Frontal cortex (tissue), 4 donors: Measurements from ENCODE around the gene CD5L. TPM values are rescaled to one million over a fixed set of nuclear protein-coding genes. Genes with fewer than 3 reads are reported as not detected.

Experiments
- DNase-seq, 2 donors: peaks; one replicate each; pipeline ENCODE4 v3.0.0; 2012; ENCODE audit warnings: low spot score in 2 of 2
- FAIRE-seq: peaks from 2 replicates; lab custom pipeline; 2012; peaks lifted over from hg19 to GRCh38; lab: Jason Lieb, UNC
- total RNA-seq: library from RNA; depleted of rRNA; stranded (reverse); fragments of >200 nt; gene quantifications from one replicate; pipeline ENCODE4 v1.2.3, GENCODE V29; 2014
- donor health status: control.
- donor health status: control.
- donor health status: control.

CD5L gene
- under 0.01 TPM for total RNA-seq

DNA sequence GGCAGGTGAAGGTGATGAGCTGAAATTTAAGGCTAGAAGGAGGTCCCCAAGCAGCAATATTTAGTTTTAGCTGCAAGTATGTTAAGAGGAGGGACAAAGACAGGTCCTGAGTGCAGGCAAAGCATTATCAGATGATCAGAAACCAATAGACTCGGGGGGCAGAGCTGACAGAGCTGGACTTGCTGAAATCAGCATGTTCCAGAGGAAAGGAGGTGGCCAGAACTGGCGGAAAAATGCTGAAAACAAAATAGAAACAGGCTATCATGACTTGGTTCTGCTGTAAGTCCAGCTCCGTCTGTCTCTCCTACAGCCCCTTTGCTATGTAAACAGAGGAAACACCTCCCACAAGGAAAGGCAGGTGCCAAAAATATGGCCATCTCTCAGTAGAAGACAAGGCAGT lies at the start of gene CD5L:
TSS of gene CD5L (minus strand) at position 101 of the 400 bp plus-strand sequence. CDS start 107 bp downstream, outside the sequence.
- no peak for FAIRE-seq
- no peak for DNase-seq

DNA sequence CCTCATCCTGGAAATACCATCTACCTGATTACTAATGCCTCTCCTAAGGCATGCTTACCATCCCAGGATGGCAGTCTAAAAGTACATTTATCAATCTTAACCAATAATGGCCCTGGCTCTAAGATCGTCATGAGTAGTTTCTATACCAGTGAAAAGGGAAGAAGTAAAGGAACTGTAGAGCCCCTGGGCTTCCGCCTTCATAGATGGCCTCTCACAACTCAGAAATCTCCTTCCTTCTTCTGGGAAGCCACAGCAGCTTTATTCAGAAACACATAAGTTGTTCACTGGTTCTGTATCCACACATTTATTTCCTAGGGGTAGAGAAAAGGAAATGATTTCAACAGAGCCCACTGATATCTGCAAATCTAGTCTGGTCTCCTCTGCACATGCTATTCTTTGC lies 41.0 kb upstream of the CD5L start:
- FAIRE-seq (no peak), DNase-seq (no peak)

DNA sequence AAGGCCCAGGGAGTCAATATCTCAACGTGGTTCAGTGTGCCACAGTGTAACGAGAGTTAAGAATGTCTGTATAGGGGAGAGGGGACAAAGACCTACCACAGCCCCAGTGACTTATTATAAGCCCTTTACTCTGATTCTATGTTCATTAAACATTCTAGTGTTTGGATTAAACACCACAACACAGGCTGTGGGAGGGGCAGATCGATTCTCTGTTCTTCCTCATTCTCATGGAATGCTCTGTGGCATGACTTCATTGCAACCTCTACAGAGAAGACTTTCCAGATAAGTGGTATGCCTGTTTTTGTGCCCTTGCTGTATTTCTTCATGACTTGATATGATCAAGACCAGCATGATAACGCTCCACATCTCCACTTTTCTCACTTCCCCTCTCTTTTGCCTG lies 39.0 kb upstream of the CD5L start:
- FAIRE-seq (no peak), DNase-seq (no peak)

DNA sequence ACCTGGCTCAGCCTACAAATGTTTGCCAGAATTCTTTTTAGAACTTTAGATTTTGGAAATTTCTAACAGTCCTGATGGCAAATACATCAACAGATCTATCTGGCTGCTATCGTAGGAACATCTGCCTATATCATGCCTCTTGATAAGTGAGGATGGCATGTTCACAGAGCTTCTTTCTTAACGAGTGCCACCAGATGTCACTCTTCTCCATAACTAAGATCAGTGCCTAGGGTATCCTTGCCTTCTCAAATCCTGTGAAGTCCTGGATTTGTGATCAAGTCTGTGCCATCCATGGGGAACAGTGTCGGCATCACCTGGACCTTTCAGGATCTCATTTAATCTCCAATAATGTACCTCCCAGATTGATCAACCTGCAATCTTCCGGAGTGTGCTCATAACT lies 36.5 kb upstream of the CD5L start:
- DNase-seq = peak in 1 of 2 donors; percentile 2
- no peak for FAIRE-seq

DNA sequence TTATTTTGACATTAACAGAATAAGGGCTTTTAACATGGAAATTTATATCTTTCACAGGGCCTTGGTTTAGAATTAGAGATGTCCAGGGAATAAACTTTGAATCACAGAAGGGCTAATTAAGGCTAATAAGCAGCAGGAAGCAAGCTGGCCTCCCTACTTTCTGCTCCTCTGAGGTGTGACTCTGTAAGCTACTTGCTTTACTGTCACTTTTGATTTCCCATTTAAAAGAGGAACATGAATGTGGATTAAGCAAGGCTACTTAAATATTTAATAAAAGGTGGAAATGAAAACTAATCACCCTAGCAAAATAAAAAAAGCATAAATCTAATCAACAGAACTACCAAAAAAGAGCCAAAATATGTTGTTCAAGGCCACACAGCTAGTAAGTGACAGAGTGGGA lies 28.9 kb upstream of the CD5L start:
- DNase-seq (no peak), FAIRE-seq (no peak)

DNA sequence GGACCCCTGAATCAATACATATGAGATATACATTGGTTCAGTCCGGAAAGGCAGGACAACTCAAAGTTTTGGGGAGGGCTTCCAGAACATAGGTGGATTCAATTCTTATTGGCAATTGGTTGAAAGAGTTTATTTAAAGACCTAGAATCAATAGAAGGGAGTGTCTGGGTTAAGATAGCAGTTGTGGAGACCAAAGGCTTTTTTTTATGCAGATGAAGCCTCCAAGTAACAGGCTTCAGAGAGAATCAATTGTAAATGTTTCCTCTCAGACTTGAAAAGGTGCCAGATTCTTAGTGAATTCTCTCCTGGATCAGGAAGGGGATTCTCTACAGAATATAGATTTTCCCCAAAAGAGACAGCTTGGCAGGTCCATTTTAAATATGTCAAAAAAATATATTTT lies 27.0 kb upstream of the CD5L start:
- FAIRE-seq (no peak), DNase-seq (no peak)

DNA sequence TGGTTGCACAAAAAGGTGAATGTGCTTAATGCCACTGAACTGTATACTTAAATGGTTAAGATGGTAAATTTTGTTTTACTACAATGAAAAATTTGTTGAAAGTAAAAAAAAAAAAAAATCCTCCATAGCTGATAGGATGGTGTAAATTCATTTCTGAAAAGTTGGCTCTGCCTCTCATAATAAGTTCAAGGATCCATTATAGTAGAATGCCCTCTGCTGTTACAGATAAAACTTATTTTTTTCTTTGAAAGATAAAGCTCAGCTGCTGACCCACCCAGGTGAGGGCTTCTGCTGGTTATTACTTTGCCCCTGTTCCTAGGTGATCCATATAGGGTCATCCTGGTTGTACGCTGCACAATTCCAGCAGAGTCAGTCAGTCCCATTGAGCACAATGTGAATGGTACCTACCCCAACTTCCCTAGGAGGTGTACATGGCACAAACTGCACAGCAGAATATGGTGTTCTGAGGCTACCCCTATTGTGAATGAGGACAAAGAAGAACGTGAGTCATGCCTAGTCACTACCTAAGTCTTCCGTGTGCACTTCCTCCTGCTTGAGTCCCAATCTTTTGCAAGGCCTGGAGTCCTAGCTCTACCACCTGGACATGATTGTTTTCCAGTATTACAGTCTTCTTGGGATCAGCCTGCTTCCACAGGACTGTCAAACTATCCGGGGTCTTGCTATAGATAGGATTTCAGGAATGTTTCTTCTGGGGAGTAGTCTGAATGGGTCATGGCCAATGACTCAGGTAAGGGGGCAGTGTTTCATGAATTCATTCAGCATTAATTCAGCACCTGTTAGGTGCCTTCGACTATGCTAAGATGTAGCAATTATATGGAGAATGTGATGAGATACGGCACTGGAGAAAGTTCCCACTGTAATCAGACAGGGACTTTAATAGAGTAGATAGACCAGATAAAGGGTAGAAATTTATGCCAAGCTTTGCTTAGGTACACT lies 20.8 kb upstream of the CD5L start:
- DNase-seq = no peak
- no peak for FAIRE-seq

DNA sequence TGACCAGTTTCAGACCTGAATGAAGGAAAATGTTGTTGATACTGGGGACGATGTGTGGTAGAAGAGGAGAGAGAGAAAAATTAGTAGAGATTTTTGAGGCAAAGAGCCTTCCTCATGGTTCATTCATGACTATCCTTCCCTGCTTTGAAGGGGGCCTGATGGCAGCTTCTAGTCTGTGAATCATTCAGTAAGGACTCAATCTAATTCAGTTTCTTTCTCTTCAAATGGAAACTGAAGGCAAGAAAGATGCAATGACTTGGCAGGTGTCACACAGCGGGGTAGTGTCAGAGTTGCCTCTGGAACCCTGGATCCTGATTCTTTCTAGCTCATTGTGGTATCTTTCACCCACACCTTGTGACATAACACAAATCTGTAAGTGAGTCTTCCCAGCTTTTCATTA lies 14.9 kb upstream of the CD5L start:
- DNase-seq = no peak
- FAIRE-seq = no peak

DNA sequence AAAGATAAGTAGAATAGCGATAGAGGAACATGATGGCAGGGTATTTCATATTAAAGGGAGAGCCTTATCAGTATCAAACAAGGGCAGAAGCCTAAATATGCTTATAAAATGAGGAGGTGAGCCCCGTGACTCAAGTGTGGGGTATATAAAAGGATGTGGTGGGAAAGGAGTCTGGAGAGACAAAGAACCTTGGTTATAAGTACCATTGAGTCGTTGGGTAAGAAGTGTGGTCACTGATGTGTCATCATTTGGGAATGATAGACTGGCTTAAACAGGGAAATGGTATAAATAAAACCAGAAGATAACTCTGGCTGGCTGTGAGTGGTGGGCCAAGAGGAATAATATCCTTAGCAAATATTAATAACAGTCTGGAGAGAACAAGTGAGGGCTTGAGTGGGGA lies 10.9 kb upstream of the CD5L start:
- DNase-seq = no peak

DNA sequence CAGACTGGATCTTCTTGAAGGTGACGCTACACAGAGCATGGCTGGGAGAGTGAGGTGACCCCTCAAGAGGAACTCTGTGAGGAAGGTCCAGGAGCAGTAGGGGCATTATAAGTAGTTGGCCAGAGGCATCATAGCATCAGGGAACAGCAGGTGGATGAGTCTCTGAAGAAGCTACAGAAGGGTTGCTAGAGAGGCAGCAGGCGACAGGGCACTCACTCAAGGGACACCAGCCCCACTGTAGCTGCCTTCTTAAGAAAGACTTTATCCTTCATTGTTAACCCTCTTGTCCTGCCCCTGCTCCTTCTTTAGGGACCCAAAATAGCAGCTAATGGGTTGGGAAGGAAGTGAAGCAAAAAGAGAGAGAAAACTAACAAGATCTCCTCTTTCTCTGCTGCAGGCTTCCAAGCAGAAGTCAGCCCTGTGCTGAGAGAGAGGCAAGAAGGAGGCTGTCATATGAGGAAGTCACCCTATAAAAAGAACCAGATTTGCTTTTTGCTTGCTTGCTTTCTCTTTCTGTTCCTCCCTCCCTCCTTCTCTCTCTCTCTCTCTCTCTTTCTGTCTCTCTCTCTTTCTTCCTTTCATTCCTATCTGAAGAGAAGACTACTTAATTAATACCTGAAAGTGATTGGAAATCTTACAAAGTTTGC lies 7.7 kb upstream of the CD5L start:
- DNase-seq (no peak), FAIRE-seq (no peak)

More for the DNA sequence above, 10.9 kb upstream of the CD5L start:
- no peak for FAIRE-seq

DNA sequence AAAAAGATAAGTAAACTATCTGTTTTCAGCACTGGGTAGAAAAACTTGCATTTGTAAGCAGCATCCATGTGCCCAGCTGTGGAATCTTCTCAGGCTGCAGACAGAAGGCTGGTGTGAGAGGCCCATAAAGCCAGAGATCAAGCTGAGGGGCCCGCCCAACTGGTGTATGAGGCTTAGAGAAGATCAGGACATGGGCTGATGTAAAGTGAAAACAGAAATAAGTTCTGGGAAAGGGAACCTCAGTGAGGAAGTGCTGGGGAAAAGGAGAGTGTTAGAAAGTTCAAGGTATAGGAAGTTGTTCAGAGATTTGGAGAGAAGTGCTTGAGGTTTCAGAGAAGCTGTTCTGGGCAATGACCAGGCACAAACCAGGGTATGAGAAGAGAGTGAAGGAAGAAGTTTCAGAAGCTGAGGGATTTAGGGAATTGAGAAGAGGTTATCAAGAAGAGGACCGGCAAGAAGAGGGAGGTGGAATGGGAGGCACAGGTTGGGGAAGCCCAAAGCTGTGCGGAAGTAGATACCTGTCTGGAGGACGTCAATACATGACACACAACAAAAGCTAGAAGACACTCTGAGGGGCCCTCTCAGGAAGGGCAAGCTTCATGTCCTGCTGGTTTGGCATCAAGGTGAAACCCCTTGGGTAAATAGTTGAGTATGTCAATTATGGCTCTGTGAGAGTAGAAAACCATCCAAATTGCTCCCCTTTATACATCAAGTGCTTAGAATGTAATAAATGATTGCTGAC lies 2.7 kb upstream of the CD5L start:
- FAIRE-seq (no peak), DNase-seq (no peak)

DNA sequence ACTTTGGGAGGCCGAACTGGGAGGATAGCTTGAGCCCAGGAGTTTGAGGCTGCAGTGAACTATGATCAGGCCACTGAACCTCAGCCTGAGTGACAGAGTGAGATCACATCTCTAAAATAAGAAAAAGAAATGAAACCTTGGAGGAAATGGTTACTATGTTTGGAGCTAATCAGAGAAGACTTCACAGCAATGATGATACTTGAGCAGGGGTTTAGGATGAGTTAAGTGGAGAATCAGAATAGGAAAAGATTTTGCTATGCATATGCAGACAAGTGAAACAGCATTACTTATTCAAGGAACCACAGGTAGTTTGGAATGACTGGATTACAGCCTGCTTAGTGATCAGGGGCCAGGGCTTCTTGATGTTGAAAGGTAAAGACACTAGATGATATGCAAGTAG lies 1.3 kb upstream of the CD5L start:
- FAIRE-seq (no peak), DNase-seq (no peak)

DNA sequence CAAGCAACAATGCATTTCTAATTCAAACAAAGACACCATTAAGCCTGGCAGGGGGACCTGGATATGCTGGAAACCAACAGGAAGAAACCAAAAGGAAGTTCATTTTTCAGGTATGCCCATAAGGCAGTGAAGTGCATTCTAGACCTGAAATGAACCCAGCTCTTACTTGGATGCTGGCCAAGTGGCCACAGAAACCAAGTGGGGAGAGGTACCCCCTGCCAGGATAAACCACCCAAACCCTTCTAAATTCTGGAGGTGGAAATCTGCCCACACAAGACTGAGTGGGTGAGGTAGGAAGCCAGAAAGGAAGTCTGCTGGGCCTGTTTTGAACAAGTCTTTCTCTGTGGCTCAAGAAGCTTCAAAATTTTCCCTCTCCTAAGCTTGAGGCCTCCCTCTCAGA lies 2.6 kb downstream of the CD5L start:
- FAIRE-seq = no peak

DNA sequence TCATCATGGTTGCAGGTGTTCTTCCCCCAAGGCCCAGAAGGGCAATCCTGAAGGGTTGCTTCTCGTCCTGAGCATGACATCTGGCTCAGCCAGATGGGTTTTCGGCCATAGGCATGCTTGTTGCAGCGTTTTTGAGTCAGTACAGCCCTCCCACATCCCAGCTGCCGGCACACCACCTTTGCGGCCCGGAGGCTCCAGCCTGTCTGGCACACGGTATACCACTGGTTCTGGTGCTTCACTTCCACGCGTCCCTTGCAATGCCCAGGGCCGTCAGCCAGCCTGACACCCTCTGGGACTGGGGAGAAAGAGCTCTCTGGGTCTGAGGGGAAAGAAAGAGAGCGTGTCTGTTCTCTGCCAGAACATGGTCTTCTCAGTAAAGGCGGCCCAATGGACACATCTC lies 7.2 kb downstream of the CD5L start:
- no peak for FAIRE-seq
- DNase-seq = no peak

More for the DNA sequence above, 2.6 kb downstream of the CD5L start:
- DNase-seq = no peak

DNA sequence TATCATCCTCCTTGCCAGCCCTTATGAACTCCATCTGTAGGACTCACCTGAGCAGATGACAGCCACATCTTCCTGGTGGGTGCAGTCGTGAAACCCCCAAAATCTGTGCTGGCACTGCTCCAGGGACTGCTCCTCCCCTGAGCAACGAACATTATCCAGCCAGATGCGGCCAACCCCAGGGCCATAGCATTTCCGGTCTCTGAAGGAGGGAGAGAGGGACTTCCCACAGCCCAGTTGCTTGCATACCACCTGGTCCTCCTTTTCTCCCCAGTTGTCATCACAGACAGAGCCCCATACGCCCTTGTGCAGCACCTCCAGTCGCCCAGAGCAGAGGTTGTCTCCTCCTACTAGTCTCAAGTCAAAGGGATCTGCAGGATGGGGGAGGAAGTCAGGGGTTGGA lies 8.5 kb downstream of the CD5L start:
- FAIRE-seq (no peak), DNase-seq (no peak)

DNA sequence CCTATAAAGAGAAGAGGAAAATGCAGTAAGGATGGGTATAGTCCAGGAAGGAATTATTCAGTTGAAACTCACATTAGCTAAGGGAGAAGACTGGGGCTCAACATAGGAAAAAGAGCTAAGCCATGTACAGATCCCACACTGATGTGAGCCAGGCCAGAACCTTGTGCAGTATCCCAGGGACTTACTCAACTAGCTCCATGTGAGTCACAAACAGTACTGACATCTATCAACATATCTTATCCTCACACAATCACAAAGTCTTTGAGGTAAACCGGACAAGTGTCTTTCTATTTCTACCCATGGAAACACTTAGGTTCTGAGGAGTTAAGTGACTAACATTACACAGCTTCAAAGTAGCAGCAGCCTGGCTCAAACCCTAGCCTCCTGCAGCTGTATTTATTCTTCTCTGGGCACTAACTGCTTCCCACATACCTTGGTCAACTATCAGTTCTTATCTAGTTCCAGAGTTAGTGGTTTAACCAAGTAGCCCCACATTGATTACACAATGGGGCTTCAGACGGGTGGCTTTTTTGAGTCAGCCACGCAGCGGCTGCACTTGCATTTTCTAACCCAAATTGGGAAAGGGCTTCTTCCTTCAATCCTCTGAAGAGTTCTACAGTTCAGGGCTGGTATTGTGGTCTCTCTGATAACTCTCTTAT lies 9.5 kb downstream of the CD5L start:
- FAIRE-seq (no peak), DNase-seq (no peak)

DNA sequence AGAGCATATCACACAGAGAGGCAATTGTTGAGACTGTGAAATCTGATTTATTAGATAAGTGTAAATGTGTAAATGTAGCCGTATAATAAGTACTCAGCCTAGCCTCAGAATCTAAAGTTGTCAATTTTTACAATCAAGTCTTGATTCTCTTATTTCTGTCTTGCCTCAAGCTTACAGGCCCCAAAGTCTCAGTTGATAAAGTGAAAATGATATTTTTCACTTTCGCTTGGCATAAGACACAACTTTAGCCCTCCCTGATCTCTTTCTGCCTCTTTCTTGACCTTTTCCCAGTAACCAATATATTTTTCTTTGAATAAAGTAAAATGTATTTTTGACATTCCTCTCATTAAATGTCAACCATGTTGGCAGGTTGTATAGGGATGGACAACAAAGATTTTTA lies 10.7 kb downstream of the CD5L start:
- DNase-seq = no peak
- no peak for FAIRE-seq

DNA sequence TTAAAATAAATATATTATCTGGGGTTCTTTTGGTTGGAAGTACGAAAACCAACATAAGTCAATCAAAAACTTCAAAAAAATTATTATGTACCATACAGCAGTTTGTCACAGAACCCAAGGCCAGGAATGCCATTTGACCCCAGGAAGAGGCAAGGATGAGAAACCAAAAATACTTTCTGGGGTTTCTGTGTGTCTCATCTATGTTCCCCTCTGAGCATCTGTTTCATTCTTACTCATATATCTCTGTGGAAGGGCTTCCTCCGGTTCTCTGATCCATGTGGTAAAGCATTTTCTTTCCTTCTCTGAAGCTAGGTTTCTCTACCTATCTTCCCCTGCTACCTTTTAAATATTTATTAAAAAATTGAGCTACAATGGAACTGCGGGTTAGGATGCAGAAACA lies 11.9 kb downstream of the CD5L start:
- no peak for DNase-seq
- no peak for FAIRE-seq

DNA sequence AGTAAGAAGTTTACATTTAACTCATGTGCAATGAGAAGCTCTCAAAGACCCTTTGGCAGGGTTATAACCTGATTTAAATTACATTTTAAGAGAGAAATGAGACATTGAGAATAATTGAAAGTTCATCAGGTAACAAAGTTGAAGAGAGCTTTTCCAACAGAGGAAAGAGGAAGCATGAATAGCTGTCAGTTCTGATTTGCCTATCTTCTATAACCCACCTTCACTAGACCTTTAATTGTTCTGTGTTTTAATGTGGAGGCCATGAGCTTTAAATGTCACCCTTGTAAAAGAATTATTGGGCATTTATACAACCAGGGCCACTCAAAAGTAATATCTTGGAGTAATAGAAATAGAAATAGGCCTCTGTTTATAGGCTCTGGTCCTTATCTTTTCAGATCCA lies 12.4 kb downstream of the CD5L start:
- FAIRE-seq (no peak), DNase-seq (no peak)

DNA sequence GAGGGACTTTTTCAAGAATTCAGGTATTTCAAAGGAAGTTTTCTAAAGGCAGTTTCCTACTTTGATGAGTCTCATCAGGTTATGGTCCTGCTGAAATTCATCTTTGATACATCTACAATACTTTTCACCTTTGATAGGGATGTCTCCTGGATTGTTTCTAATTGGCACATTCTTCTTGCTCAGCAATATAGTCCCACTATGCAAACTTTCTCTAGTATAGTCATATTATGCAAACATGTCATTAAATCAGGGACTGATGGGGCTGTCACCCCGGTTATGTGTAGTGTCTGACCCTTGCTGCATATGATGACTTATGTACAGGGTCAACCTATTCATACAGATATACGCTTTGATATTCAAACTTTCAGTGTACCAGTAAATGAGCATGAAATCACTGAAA lies 21.3 kb downstream of the CD5L start:
- DNase-seq (no peak), FAIRE-seq (no peak)
